ENCODE data around the gene TRIM29.
"Not testable (repeated sequence)": the region's sequence is repeated elsewhere in the genome, so short reads cannot be mapped to it uniquely, and the experiment has no call there.

Gene TRIM29

DNA sequence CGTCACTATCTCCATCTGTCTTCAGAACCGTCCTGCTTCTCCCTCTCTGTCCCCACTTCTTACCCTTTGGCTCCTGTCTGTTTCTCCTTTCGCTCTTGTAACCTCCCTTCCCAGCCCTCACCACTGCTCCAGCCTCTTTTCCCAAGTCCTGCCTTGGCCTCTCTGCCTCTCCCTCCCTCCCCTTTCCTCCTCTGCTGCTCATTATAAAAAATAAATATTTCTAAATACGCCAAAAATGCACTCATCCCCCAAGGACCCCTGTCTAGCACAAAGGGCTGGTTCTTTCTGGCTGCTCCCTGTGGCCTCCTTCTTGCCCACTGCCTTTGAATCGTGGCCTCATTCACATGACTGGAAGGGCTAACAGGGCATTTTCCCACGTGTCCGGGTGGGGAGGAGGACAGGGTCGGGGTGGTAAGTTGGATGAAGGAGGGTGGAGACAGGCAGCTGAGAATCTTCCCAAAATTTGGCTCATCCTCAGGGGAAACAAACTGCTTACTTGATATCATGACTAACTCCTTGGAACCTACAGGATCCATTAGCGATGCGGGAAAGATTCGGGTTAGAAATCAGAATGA, 46.5 kb upstream of the TRIM29 start:
- H3K4me3 ChIP-seq (ENCODE audit: control insufficient read depth, low read depth, low read length): no peak overlapping the region
- peak; percentile 56 for DNase-seq (ENCODE audit: low read depth)
- TF ChIP-seq, protein P1, sequence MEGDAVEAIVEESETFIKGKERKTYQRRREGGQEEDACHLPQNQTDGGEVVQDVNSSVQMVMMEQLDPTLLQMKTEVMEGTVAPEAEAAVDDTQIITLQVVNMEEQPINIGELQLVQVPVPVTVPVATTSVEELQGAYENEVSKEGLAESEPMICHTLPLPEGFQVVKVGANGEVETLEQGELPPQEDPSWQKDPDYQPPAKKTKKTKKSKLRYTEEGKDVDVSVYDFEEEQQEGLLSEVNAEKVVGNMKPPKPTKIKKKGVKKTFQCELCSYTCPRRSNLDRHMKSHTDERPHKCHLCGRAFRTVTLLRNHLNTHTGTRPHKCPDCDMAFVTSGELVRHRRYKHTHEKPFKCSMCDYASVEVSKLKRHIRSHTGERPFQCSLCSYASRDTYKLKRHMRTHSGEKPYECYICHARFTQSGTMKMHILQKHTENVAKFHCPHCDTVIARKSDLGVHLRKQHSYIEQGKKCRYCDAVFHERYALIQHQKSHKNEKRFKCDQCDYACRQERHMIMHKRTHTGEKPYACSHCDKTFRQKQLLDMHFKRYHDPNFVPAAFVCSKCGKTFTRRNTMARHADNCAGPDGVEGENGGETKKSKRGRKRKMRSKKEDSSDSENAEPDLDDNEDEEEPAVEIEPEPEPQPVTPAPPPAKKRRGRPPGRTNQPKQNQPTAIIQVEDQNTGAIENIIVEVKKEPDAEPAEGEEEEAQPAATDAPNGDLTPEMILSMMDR (conservative IDR thresholded peaks at IDR 0.05; ENCODE audit: control insufficient read depth, insufficient read depth, low read depth, low read length): no peak

DNA sequence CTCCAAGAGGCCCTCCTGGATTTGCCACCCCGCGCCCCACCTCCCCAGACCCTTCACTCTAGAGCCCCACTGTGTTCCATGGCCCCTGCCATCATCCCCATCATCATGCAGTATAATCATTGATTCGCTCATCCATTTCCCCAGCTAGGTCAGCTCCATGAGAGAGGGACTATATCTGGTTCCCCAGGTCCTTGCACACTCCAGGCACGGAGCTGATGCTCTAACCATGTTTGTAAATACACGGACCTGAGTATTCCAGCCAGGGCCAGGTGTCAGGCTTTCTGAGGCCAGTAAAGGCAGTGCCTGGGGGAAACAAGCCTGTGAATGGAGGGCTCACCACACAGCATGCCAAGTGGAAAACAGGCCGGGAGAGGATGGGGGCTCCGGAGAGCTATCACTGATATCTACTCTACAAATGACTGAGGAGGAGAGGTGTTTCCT, 45.8 kb upstream of the TRIM29 start:
- no peak overlapping the region for H3K4me3 ChIP-seq (ENCODE audit: control insufficient read depth, low read depth, low read length)
- TF ChIP-seq, protein P1 (conservative IDR thresholded peaks at IDR 0.05; ENCODE audit: control insufficient read depth, insufficient read depth, low read depth, low read length): no peak
- no peak for DNase-seq (ENCODE audit: low read depth)

DNA sequence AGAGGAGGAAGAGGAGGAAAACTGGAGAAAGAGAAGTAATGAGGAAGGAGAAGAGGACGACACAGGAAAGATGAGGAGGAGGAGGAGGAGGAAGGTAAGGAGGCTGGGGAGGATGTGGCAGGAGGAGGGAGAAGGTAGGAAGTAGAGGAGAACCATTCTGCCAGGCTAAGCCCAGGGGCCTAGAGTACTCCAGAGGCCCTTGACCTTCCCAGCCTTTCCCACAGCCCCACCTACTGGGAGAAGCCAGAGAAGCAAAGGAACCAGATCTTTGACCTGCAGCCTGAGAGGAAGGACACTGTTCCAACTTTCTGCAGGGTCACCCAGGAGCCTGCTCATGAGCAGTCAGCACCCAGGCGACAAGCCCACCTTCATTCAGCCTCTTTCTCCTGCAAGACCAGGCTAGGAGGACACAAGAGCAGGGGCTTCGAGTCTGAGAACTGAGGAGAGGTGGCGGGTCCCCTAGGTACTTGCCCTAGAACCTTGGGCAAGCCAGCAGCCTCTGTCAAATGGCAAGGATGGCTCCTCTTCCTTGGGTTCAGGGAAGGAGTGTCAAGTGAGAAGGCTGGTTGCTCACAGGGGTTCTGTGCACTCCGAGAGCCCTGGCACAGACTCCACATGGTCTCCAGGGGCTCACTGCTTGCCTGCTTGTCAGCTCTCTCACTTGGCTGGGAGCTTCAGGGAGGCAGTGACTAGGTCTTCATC, 45.0 kb upstream of the TRIM29 start:
- TF ChIP-seq, protein P1 (conservative IDR thresholded peaks at IDR 0.05; ENCODE audit: control insufficient read depth, insufficient read depth, low read depth, low read length): peak; percentile 62
- DNase-seq (ENCODE audit: low read depth): peak; percentile 72
- no peak overlapping the region for H3K4me3 ChIP-seq (ENCODE audit: control insufficient read depth, low read depth, low read length)

DNA sequence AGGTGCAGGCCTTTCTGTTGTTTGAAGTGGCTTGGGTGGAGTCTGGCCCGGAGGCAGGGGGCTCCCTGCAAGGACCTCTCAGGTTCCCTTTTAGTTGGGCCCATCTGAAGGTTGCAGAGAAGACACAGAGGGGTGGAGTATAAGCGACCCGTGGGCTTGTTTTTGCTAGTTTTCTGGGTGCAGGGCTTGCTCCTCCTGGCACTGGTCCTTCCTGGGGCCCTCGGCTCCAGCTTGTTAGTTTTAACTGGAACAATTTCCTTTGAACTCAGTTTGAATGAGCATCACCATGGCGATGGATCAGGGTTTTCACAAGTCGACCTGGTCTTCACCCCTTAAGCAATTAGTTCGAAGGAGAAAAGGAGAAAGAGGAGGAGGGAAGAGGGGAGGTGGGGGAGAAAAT, 44.5 kb upstream of the TRIM29 start:
- no peak overlapping the region for H3K4me3 ChIP-seq (ENCODE audit: control insufficient read depth, low read depth, low read length)
- TF ChIP-seq, protein P1 (conservative IDR thresholded peaks at IDR 0.05; ENCODE audit: control insufficient read depth, insufficient read depth, low read depth, low read length): no peak
- no peak for DNase-seq (ENCODE audit: low read depth)

DNA sequence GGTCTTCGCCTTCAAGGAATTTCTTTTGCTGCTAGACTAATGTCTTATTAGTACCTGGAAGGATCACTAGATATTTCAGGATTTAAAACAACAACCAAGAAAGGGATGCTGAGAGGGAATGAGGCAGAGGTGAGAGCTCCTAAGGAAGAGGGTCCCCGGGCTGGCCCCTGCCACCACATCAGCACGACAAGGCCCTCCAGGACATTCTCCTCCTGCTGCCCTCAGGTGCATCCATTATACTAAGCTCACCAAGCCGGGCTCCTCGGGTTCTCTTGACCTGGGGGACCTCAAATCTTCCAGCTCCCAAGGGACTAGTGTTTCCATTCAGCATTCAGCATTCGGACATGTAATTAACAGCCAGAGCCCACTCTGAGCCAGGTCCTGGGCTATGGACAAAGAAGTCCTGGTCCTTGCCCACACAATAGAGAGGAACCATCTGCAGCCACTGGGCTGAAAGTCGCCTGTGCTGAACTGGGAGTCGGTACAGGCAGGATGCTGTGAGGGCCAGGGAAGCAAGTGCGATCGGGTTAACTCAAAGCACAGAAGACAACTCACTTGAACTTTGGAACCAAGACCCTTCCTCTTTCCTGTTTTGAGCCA, 43.6 kb upstream of the TRIM29 start:
- TF ChIP-seq, protein P1 (conservative IDR thresholded peaks at IDR 0.05; ENCODE audit: control insufficient read depth, insufficient read depth, low read depth, low read length): no peak
- DNase-seq (ENCODE audit: low read depth): no peak
- H3K4me3 ChIP-seq (ENCODE audit: control insufficient read depth, low read depth, low read length): no peak overlapping the region

DNA sequence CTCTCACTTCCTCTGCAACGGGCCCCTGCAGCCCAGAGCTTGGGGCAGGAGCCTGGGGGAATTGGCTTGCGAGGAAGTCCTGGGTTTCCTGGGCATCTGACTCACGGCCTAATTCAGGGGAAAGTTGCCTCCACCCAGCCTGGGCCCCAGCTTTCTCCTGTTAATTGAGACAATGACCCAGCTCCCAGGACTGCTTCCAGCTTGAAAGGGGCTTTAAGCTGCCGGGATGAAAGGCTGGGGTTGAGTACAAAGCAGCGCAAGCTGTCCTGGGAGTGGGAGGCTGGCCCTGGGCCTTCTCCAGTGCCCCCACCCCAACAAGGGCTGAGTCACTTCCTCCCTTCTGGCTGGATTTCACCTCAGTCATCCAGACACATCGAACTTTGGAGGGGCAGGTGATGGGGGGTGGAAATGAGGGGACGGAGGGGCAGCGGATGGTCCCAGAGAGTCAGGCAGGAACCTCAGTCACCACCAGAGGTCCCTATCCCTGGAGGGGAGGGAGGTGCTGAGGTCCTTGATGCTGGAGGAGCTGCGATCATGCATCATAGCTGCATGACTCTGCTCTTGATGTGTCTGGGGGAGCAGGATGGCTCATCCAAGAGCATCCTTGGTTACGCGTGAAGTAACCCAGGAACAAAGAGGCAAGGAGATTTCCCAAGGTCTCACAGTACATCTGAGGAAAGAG, 42.8 kb upstream of the TRIM29 start:
- DNase-seq (ENCODE audit: low read depth): peak; percentile 96
- H3K4me3 ChIP-seq (ENCODE audit: control insufficient read depth, low read depth, low read length): no peak overlapping the region
- TF ChIP-seq, protein P1 (conservative IDR thresholded peaks at IDR 0.05; ENCODE audit: control insufficient read depth, insufficient read depth, low read depth, low read length): peak; percentile 53

DNA sequence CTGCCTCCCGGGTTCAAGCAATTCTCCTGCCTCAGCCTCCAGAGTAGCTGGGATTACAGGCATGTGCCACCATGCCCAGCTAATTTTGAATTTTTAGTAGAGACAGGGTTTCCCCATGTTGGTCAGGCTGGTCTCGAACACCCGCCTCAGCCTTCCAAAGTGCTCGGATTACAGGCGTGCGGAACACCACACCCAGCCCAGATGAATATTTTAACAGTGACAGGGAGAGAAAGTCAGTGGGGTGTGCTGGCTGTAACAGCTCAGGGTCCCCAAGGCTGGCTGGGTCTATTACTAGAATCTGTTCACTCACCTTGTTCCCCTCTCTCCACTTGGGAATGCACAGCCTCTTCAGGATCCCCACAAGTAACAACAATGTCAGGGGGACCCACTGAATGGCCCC, 42.1 kb upstream of the TRIM29 start:
- H3K4me3 ChIP-seq (ENCODE audit: control insufficient read depth, low read depth, low read length); DNase-seq (ENCODE audit: low read depth): not testable (repeated sequence)

Data from fibroblast of mammary gland (primary cell).